DMS 273 (cell line): ENCODE results near the gene SERPINB5.

ENCODE experiments used
- DNase-seq: peaks from one replicate; lab custom pipeline; 2025; ENCODE audit not compliant: unreplicated experiment; lab: John Stamatoyannopoulos, UW

SERPINB5 gene

DNA sequence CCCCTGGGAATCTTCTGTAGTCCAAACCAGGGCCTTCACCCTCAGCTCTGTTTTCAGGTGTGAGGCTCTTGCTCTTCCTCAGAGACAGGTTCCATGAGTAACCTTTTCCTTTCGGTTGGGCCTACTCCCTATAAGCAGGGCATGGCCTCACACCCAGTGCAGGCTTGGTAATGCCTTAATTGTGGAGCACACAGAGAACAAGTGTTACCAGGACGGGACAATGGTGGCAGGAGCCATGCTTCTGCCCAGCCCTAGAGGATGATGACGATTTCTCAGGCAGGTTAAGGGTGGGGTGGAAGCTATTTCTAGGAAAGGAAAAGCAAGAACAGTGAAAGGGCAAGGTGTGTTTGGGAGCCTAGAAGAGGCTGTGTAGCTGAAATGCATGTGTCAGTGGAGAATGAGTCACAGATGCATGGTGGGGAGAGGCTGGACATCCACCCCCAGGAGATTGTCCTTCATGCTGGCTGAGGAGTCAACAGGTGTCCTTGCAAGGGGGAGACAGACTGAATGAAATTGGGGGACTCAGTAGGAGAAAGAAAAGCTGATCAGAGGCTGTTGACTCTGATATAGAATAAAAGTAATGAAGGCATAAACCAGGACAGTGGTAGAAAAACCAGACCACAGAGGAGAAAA, 43.4 kb downstream of the SERPINB5 start:
- no peak for DNase-seq

DNA sequence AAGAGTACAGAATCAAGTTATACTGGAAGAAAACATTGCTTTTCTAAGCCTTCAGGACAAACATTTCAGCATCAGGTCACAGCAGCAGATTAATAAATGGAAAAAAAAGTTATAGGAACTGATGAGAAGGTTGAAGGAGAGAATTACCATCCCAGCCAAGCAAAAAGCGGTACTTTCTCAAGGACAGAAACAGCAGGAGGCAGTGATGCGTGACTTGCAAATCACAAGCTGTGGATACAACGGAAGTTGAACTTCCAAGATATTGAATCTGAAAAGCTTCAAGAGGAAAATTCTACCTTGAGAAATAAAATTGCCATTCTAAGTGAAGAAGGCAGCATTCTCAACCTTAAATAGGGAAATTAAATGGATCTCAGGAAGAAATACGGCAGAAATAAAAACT, 46.9 kb downstream of the SERPINB5 start:
- DNase-seq = peak; percentile 24

DNA sequence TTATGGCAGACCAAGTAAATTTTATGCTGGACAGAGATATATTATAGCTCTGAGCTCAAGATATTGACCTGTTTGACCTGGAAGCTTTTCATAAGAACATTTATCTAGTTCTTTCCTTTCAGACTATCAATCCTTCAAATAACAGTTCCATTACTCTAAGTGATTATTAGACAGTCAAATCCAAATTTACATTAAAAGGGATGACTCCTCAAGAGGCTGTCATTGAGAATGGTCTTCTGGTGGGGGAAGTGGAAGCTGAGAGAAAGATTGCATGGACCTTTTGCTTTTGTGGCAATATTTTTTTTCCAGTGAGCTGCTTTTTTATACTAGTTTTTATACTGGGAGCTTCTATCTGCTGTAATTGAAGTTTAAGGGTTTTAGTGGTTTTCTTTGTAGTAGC, 50.5 kb downstream of the SERPINB5 start:
- no peak for DNase-seq

DNA sequence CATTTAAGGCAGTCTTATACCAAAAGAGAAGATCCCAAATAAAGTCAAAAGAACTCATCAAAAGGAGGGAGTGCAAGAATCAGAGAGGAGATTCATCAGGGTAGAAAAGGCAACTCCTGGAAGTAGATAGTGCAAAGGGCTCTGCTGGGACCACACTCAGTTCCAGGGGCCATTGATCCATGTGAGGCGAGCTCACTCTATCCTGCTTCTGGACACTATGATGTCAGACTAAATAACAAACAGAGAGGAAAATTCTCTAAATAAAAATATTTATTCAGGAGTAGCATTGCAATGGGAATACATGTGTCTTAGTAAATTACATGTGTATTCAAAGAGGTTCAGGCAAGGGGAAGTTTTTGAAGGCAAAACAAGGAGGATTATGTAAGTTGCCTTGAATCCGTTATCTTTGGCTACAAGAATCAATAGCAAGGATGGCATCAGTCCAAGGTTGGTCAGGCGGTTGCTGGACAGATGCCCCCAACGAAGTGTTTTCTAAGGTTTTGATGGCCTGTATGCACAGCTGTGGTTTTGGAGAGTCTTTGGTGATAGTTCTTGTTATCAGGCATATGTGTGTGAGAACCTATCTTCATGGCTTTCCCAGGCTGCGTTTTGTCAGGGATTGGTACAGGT, 52.2 kb downstream of the SERPINB5 start:
- no peak for DNase-seq

DNA sequence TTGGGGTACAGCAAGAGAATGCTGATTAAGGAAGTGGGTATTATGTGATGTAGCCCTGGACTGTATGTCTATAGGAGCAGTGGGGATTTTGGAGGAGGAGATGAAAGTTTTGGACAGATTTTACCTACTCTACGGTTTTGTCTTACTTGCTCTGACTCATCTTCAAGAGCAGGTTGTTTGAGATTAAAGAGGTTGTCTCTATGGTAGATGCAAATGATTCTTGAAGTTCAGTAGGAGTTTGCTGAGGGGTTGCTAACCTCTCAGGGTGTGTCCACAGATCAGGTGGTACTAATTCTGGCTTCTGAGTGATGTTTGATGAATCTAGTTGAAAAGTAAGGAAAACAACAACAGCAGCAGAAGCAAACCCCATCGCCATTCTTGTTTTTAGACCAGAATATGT, 55.7 kb downstream of the SERPINB5 start:
- DNase-seq = no peak

DNA sequence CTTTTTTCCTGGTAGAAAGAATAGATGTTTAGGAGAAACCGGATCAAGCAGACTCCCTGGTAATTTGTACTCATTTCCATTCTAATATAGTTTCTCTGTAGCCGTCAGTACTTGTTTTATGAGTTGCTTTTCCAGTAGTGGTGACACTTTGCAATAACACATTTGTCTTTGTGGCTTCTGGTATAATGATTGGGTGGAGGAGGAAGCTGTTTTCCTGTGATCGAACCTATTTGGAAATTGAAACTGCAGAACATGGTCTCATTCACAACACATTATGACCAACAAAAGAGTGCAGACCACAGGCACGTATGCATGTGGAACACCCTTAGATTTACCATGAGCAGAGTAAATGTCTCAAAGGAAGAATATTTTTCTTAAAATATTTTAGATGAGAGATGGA, 57.9 kb downstream of the SERPINB5 start:
- DNase-seq = no peak

DNA sequence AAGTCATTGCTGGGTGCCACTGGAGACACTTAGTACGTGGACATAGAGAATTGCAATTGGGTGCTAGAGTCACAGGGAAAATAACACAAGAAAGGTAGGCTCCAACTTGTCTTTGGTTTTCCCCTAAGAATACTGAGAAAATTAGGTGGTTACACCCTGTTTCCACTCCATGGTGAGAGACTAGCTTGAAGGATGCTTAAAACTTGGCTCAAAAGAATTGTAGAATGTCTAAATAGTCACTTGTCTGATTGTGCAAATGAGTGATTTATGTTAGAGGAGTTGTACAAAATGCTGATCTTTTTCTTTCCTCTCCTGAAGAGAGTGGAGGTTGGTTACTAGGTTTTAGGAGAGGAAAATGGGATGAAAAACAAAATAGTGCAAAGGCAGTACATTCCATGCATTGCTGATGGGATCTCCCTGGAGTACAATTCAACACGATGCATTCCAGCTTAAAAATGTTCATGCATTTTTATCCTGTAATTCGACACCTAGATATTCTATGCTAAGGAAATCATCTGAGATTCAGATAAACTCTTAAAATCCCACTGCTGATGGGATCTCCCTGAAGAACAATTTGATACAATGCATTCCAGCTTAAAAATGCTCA, 63.2 kb downstream of the SERPINB5 start:
- no peak for DNase-seq

DNA sequence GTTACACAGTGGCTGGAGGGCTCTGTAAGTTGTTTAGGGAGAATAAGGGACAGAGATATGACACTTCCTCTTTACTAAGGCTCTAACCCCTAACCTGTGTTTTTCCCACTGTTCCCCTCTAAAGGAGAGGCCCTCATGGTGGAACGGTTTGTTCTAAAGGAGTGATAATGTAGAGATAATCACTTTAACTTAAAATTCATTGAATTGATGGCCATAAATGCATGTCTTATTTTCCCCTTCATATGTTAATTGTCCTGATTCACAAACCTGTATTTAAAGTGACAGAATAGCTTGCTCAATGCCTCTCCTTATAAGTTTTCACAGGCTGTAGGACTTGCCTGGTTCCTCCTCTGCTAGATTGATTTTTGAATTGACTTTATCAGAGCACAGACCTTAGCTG, 65.3 kb downstream of the SERPINB5 start, which contains the start of gene SERPINB12:
Gene SERPINB12 (plus strand): TSS at position 301 of the 400 bp plus-strand sequence. CDS start 13,791 bp downstream, outside the sequence.
- DNase-seq = no peak

DNA sequence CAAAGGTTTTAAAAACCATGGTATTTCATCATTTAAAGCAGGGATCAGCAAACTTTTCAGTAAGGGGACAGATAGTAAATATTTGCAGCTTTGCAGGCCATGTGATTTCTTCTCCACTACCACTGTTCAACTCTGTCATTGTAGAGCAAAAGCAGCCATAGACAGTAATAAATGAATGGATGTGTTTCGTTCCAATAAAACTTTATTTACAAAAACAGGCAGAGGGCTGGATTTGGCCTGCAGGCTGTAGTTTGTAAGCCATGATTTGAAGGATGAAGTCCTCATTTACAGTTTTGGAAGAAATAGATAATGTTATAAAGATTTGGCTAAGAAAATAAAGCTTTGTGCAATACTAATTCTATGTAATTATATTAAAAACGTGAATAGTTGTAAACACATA, 67.3 kb downstream of the SERPINB5 start:
- DNase-seq = no peak

DNA sequence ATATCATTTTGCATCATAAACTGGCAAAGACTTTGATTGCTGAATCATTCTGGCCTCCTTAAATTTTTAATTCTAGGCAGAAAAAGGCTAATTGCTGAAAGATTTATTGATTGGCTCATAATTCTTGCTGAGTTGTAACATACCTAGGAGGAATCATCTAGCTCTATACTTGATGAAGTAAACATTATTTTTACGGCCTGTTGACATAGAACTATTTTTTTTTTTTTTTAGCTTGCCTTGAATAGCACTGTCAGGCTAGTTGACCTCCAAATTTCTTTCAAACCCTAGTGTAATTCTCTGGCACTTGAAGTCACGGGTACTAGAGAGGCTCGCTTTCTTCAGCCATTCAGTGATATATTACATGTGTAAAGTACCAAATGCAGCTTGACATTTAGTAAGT, 68.2 kb downstream of the SERPINB5 start:
- DNase-seq = no peak

DNA sequence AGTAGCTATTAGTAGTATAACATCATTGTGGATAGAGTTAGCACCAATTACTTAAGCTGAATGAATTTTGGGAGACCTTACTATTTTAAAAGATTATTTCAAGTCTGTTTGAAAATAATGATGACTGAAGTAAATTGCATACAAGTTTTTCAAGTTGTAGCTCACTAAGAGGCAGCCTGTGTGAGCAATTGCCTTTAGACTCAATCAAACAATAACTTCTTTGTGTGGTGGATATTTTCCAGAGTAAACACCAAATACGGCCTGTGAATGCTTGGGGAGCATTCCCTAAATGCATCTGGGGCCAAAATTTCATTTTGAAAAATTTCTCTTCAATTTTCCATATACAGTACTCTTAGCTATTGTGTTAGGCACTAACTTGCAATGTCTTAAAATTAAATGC, 73.3 kb downstream of the SERPINB5 start:
- DNase-seq = no peak

DNA sequence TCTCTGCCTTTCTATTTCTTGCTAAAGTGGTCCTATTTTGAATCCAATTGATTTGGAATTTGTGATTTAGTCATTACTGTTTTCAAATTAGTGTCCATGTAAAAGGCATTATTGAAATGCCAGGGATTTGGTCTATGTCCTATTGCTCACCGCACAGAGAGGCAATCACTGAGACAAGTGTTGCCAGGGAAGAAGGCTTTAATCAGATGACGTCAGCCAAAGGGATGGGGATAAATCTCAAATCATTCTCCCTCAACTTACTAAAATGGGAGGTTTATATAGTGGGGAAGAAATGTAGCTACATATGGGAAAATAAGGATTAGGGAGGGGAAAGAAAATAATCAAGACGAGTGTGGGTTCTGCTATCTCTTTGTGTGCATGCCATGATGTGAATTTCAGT, 75.0 kb downstream of the SERPINB5 start:
- DNase-seq = no peak

DNA sequence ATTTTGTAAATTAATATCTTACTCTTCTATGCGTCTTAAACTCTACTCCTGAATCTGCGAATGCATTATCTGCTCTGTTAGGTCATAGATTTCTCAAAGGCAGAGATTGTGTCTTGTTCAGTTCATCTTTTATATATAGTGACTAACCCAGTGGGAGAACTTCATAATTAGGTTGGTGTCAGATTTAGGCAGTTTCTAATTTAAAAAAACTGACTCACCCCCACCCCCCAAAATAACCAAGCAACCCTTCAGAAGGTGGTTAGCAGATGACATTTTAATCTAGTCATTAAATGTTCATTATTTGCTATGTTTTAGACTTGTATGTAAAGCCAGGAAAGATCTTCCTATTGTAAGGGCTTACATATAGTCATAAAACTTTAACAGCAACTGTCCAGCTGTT, 75.8 kb downstream of the SERPINB5 start:
- no peak for DNase-seq

DNA sequence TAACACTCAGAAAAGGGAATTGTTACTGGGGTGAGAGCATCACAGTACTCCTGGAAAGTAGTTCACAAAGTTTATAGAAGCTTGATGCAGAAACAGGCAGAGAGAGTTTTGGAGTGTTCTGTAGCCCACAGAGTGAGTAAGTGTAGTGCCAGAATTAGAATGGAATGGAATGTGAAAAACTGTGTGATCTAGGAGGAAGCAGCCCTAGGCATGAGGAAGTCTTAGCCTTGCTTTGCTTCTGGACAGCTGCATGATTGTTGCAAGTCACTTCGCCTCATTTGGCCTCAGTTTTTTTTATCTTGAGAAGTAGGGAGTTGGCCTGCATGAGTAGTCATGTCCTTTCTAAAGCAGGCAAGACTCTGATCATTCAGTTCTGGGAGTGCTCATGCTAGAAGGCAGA, 76.3 kb downstream of the SERPINB5 start:
- no peak for DNase-seq
